Measurements from ENCODE around the gene TREM2. TPM values are rescaled to one million over a fixed set of nuclear protein-coding genes. Genes with fewer than 3 reads are reported as not detected.

Gene TREM2
- total and polyA plus RNA-seq, 2 of the 13 experiments (the other 11 are each of a cell fraction or from before 2014, with no cell fraction given) = 0.11 TPM; not detected in 1

- BruUV-seq (replicated peaks) = no TSS peak
- peak within 1 kb of the TSS; percentile 0 for H3K27ac ChIP-seq (ENCODE audit: extremely low read length, insufficient read depth, low read length)
- no peak for TF ChIP-seq ONECUT2 (CRISPR knock-in tag; IDR thresholded peaks at IDR 0.05)
- TF ChIP-seq NCOA5 (CRISPR knock-in tag; IDR thresholded peaks at IDR 0.05) = no peak
- TF ChIP-seq FOXO4 (CRISPR knock-in tag; conservative IDR thresholded peaks at IDR 0.05) = 0 out of 2 replicates have a peak, but pooled peaks have one; percentile 20
- H3K9me3 ChIP-seq (ENCODE audit: low read length) = no peaks in the 10 kb centered on the region
- peak within 1 kb of the TSS; percentile 30 for H3K4me2 ChIP-seq (ENCODE audit: low read depth, low read length)
- ChIA-PET CTCF (ENCODE audit: low intra/inter-chr PET ratio, low total read pairs) (no interaction called here), POLR2A (no interaction called here)
- ATAC-seq (no peak), DNase-seq (ENCODE audit: low spot score) (no peak), FAIRE-seq (no peak)
- H3K36me3 ChIP-seq (replicated peaks in 1 of 2; ENCODE audit: control insufficient read depth in 1 of 2, insufficient read depth in 2 of 2, low read length in 2 of 2) = no peaks in the 10 kb centered on the region
- peaks cover 3 to 13% of the 10 kb centered on the region in 2 experiments; a peak in 1 of 5 replicates for H3K27me3 ChIP-seq (ENCODE audit: control insufficient read depth in 1 of 2, insufficient read depth in 2 of 2, low read length in 2 of 2)
- no peak within 1 kb of the TSS for H2AFZ ChIP-seq (ENCODE audit: low read length)
- no peaks in the 10 kb centered on the region for H3K79me2 ChIP-seq (ENCODE audit: insufficient read depth, low read length)
- WGBS (ENCODE audit: low lambda C conversion rate) = 68% methylated on average over 3 of the region's 5 CpGs
- intact Hi-C loops (cut with micrococcal nuclease; ENCODE audit: unreplicated experiment) (no loop called here), in situ Hi-C loops (cut with HindIII; ENCODE audit: extremely low pct_ligation_motif_present, low pct_unique_long_range_greater_than_20kb) (no loop called here)
- H3K4me3 ChIP-seq (replicated peaks in 1 of 3; ENCODE audit: insufficient read depth in 1 of 3, low read depth in 2 of 3, low read length in 3 of 3) = no peak within 1 kb of the TSS
- peaks cover 25% of the 10 kb centered on the region for H3K4me1 ChIP-seq (ENCODE audit: insufficient read depth, low read length)
- H4K20me1 ChIP-seq (ENCODE audit: insufficient read depth, low read length) = no peaks in the 10 kb centered on the region
- H3K9ac ChIP-seq (ENCODE audit: insufficient read depth, low read depth, low read length) = no peak within 1 kb of the TSS
These were observed 8.8 kb downstream of the TREM2 start, which contains the start of gene TREML1 for GRCh38 chr6:41153992-41154625. TSS of gene TREML1 (minus strand) at chr6:41154347. CDS start at chr6:41154288, 59 bp downstream.

GRCh38 chr6:41153451-41153850, 9.5 kb downstream of the TREM2 start:
- WGBS (ENCODE audit: low lambda C conversion rate) = 41% methylated on average over 4 of the region's 4 CpGs
- CTCF ChIA-PET (ENCODE audit: low intra/inter-chr PET ratio, low total read pairs) = no interaction called here
- BruUV-seq (replicated peaks) = no TSS peak
- TF ChIP-seq SOX5 (CRISPR knock-in tag; IDR thresholded peaks at IDR 0.05; ENCODE audit: borderline replicate concordance) (no peak), ZNF317 (CRISPR knock-in tag; IDR thresholded peaks at IDR 0.05) (no peak), ATM (IDR thresholded peaks at IDR 0.05; ENCODE audit: borderline replicate concordance) (no peak), ZFP90 (CRISPR knock-in tag; IDR thresholded peaks at IDR 0.05; ENCODE audit: borderline replicate concordance) (no peak), GLI4 (CRISPR knock-in tag; IDR thresholded peaks at IDR 0.05; ENCODE audit: borderline replicate concordance) (no peak), KDM4B (CRISPR knock-in tag; IDR thresholded peaks at IDR 0.05) (no peak), PRDM4 (CRISPR knock-in tag; IDR thresholded peaks at IDR 0.05; ENCODE audit: borderline replicate concordance) (no peak), RFXAP (CRISPR knock-in tag; IDR thresholded peaks at IDR 0.05; ENCODE audit: borderline replicate concordance) (no peak), ZNF768 (CRISPR knock-in tag; IDR thresholded peaks at IDR 0.05) (no peak), ZNF264 (CRISPR knock-in tag; IDR thresholded peaks at IDR 0.05) (no peak), NR0B2 (CRISPR knock-in tag; IDR thresholded peaks at IDR 0.05) (no peak), ZNF136 (CRISPR knock-in tag; IDR thresholded peaks at IDR 0.05; ENCODE audit: low read depth) (no peak)

More at GRCh38 chr6:41153451-41153850, 9.5 kb downstream of the TREM2 start:
- Histone ChIP-seq H3K9ac (ENCODE audit: insufficient read depth, low read depth, low read length) (no peak overlapping the region), H4K20me1 (ENCODE audit: insufficient read depth, low read length) (no peaks in the 10 kb centered on the region), H3K4me1 (ENCODE audit: insufficient read depth, low read length) (peaks cover 25% of the 10 kb centered on the region), H3K36me3 (replicated peaks in 1 of 2; ENCODE audit: control insufficient read depth in 1 of 2, insufficient read depth in 2 of 2, low read length in 2 of 2) (no peaks in the 10 kb centered on the region), H3K27me3 (ENCODE audit: control insufficient read depth in 1 of 2, insufficient read depth in 2 of 2, low read length in 2 of 2) (peaks cover 3 to 10% of the 10 kb centered on the region in 2 experiments; a peak in 1 of 5 replicates), H3K27ac (ENCODE audit: extremely low read length, insufficient read depth, low read length) (no peak overlapping the region), H3K9me3 (ENCODE audit: low read length) (no peaks in the 10 kb centered on the region), H2AFZ (ENCODE audit: low read length) (no peak overlapping the region), H3K4me2 (ENCODE audit: low read depth, low read length) (no peak overlapping the region), H3K4me3 (replicated peaks in 1 of 3; ENCODE audit: insufficient read depth in 1 of 3, low read depth in 2 of 3, low read length in 3 of 3) (no peak overlapping the region), H3K79me2 (ENCODE audit: insufficient read depth, low read length) (no peaks in the 10 kb centered on the region)
- intact Hi-C loops (cut with micrococcal nuclease; ENCODE audit: unreplicated experiment) = no loop called here
- FAIRE-seq (no peak), DNase-seq (ENCODE audit: low spot score) (no peak), ATAC-seq (no peak)
- in situ Hi-C loops (cut with HindIII; ENCODE audit: extremely low pct_ligation_motif_present, low pct_unique_long_range_greater_than_20kb) = no loop called here
- POLR2A ChIA-PET = no interaction called here
